OCI-LY7 (cell line): Measurements from ENCODE around the gene VARS2. TPM values are rescaled to one million over a fixed set of nuclear protein-coding genes. Genes with fewer than 3 reads are reported as not detected.

Experiments
- BruUV-seq: library from RNA; stranded (reverse); fragments of 400-500 nt; replicated peaks from 2 replicates; lab custom pipeline; 2021; lab: Mats Ljungman, UMichigan
- CTCF ChIA-PET: fragments of 300-600 bp; sonication (Branson Sonifier 250); formaldehyde crosslinking; loops from one replicate; lab custom pipeline; 2022; ENCODE audit warnings: antibody characterized with exemption; ENCODE audit not compliant: unreplicated experiment; lab: Charles Lee
- POLR2A ChIA-PET: fragments of 300-600 bp; sonication (Branson Sonifier 250); formaldehyde crosslinking; loops from one replicate; lab custom pipeline; 2022; ENCODE audit warnings: antibody characterized with exemption; lab: Charles Lee
- DNase-seq: peaks from one replicate; pipeline ENCODE4 v3.0.0-alpha.2; 2015; ENCODE audit warnings: low spot score
- H2AFZ ChIP-seq: fragments of 200-600 bp; sonication (generic), shearing (Covaris generic); 2 replicates; pipeline ENCODE4 v1.6.1; 2014; ENCODE audit warnings: mild to moderate bottlenecking, antibody characterized with exemption, low read length, moderate library complexity
- H3K27ac ChIP-seq: fragments of 200-600 bp; sonication (generic); 2 replicates; pipeline ENCODE4 v1.5.1; 2014; ENCODE audit warnings: mixed run types, low read depth, mild to moderate bottlenecking, moderate library complexity, low read length, inconsistent platforms; ENCODE audit not compliant: poor library complexity, severe bottlenecking
- H3K36me3 ChIP-seq: fragments of 200-600 bp; sonication (generic); 2 replicates; pipeline ENCODE4 v1.6.1; 2014; ENCODE audit warnings: mild to moderate bottlenecking, antibody characterized with exemption, low read length, moderate library complexity, mixed read lengths; ENCODE audit not compliant: insufficient read depth
- H3K4me1 ChIP-seq: fragments of 200-600 bp; sonication (generic); 2 replicates; pipeline ENCODE4 v1.5.1; 2014; ENCODE audit warnings: mild to moderate bottlenecking, low read length; ENCODE audit not compliant: insufficient read depth, poor library complexity, severe bottlenecking
- H3K4me2 ChIP-seq: fragments of 200-600 bp; sonication (generic); 2 replicates; pipeline ENCODE4 v1.6.1; 2014; ENCODE audit warnings: mild to moderate bottlenecking, low read length
- H3K4me3 ChIP-seq: fragments of 200-600 bp; sonication (generic); 2 replicates; pipeline ENCODE4 v1.5.1; 2014; ENCODE audit warnings: mild to moderate bottlenecking, low read depth, low read length; ENCODE audit not compliant: poor library complexity, severe bottlenecking
- H3K79me2 ChIP-seq: fragments of 200-600 bp; sonication (generic); 2 replicates; pipeline ENCODE4 v1.6.1; 2016; ENCODE audit warnings: low read depth, mild to moderate bottlenecking, low read length, moderate library complexity, mixed read lengths; ENCODE audit not compliant: insufficient read depth
- H3K9me2 ChIP-seq: fragments of 200-600 bp; sonication (generic); 2 replicates; pipeline ENCODE4 v1.6.1; 2016; ENCODE audit warnings: mild to moderate bottlenecking, low read length, mixed read lengths; ENCODE audit not compliant: insufficient read depth
- H3K9me3 ChIP-seq: fragments of 200-600 bp; sonication (generic); 2 replicates; pipeline ENCODE4 v1.6.1; 2014; ENCODE audit warnings: mild to moderate bottlenecking, mixed run types, low read length, mixed read lengths
- H4K20me1 ChIP-seq: fragments of 200-600 bp; sonication (generic); 2 replicates; pipeline ENCODE4 v1.6.1; 2014; ENCODE audit warnings: mild to moderate bottlenecking, antibody characterized with exemption, low read length, moderate library complexity, mixed read lengths; ENCODE audit not compliant: insufficient read depth
- CTCF ChIP-seq: fragments of 200-600 bp; sonication (generic); conservative IDR thresholded peaks from 2 replicates; pipeline ENCODE4 v1.5.1; 2014; ENCODE audit warnings: mild to moderate bottlenecking, antibody characterized with exemption, low read length, moderate library complexity, mixed read lengths
- EZH2phosphoT487 ChIP-seq: fragments of 200-600 bp; sonication (generic); IDR thresholded peaks from 2 replicates; pipeline ENCODE4 v1.6.1; 2018; ENCODE audit warnings: low read depth, borderline replicate concordance, mild to moderate bottlenecking, mixed run types, antibody characterized with exemption, low read length, moderate library complexity, mixed read lengths
- intact Hi-C: fragments of 100-400 bp; cut with micrococcal nuclease; formaldehyde crosslinking; loops from one replicate; pipeline ENCODE4 v1.10.0; 2022; ENCODE audit not compliant: unreplicated experiment
- total RNA-seq, 2 experiments: library from RNA; depleted of rRNA in 1 of 2; stranded (reverse); fragments of >200 nt in 1 of 2; shearing (Covaris generic) in 1 of 2; gene quantifications; 2 replicates each; pipeline ENCODE4 v1.2.3, GENCODE V29; 2014 to 2022

The VARS2 gene
- total RNA-seq, 2 experiments from 2014 or later = 81.8 to 98.9 TPM

GRCh38 chr6:30960907-30961673 is 47.1 kb downstream of the VARS2 start:
- no peaks in the 10 kb centered on the region for H3K36me3 ChIP-seq
- no peak overlapping the region for H3K4me3 ChIP-seq
- no peaks in the 10 kb centered on the region for H4K20me1 ChIP-seq
- intact Hi-C loops = no loop called here
- no peak overlapping the region for H2AFZ ChIP-seq
- H3K9me3 ChIP-seq = no peaks in the 10 kb centered on the region
- H3K4me2 ChIP-seq = no peak overlapping the region
- no peak overlapping the region for H3K27ac ChIP-seq
- TF ChIP-seq EZH2phosphoT487 = no peak
- TF ChIP-seq CTCF = no peak
- CTCF ChIA-PET = no interaction called here
- no peaks in the 10 kb centered on the region for H3K4me1 ChIP-seq
- no peaks in the 10 kb centered on the region for H3K9me2 ChIP-seq
- POLR2A ChIA-PET = interaction anchor here (0.5 to 0.6 kb wide), 2 partner anchors 177 to 412 kb away, joined by 3 to 5 read pairs; no protein-coding TSS in a partner anchor
- no peaks in the 10 kb centered on the region for H3K79me2 ChIP-seq
- DNase-seq = no peak
- no TSS peak for BruUV-seq

GRCh38 chr6:30962716-30963115 is 48.7 kb downstream of the VARS2 start:
- DNase-seq = no peak
- Histone ChIP-seq H3K9me3 (no peaks in the 10 kb centered on the region), H3K4me3 (no peak overlapping the region), H2AFZ (no peak overlapping the region), H3K9me2 (no peaks in the 10 kb centered on the region), H3K4me1 (no peaks in the 10 kb centered on the region), H3K4me2 (no peak overlapping the region), H3K79me2 (no peaks in the 10 kb centered on the region), H3K27ac (no peak overlapping the region), H4K20me1 (no peaks in the 10 kb centered on the region), H3K36me3 (no peaks in the 10 kb centered on the region)
- ChIA-PET CTCF (no interaction called here), POLR2A (no interaction called here)
- intact Hi-C loops = no loop called here
- TF ChIP-seq CTCF (no peak), EZH2phosphoT487 (no peak)
- BruUV-seq = no TSS peak

- BruUV-seq = no TSS peak
- Histone ChIP-seq H3K4me1 (no peaks in the 10 kb centered on the region), H3K79me2 (no peaks in the 10 kb centered on the region), H3K27ac (no peak overlapping the region), H3K36me3 (no peaks in the 10 kb centered on the region), H3K9me3 (no peaks in the 10 kb centered on the region), H2AFZ (no peak overlapping the region), H3K4me2 (no peak overlapping the region), H3K9me2 (no peaks in the 10 kb centered on the region), H3K4me3 (no peak overlapping the region), H4K20me1 (no peaks in the 10 kb centered on the region)
- POLR2A ChIA-PET = interaction anchor here (0.7 kb wide), 1 partner anchor 80 kb away, joined by 3 read pairs; no protein-coding TSS in a partner anchor
- CTCF ChIA-PET = no interaction called here
- intact Hi-C loops = no loop called here
- no peak for TF ChIP-seq CTCF
- TF ChIP-seq EZH2phosphoT487 = no peak
- no peak for DNase-seq
These were observed 49.6 kb downstream of the VARS2 start for GRCh38 chr6:30963641-30964040.
